GM19455 (cell line): ENCODE measurements around the gene SLC6A5.
"Not testable (repeated sequence)": the region's sequence is repeated elsewhere in the genome, so short reads cannot be mapped to it uniquely, and the experiment has no call there.

Experiments
- ATAC-seq: cut with Tn5 transposase; IDR thresholded peaks from one replicate; pipeline ENCODE4 v1.9.1; 2021; ENCODE audit not compliant: unreplicated experiment

The SLC6A5 gene

DNA sequence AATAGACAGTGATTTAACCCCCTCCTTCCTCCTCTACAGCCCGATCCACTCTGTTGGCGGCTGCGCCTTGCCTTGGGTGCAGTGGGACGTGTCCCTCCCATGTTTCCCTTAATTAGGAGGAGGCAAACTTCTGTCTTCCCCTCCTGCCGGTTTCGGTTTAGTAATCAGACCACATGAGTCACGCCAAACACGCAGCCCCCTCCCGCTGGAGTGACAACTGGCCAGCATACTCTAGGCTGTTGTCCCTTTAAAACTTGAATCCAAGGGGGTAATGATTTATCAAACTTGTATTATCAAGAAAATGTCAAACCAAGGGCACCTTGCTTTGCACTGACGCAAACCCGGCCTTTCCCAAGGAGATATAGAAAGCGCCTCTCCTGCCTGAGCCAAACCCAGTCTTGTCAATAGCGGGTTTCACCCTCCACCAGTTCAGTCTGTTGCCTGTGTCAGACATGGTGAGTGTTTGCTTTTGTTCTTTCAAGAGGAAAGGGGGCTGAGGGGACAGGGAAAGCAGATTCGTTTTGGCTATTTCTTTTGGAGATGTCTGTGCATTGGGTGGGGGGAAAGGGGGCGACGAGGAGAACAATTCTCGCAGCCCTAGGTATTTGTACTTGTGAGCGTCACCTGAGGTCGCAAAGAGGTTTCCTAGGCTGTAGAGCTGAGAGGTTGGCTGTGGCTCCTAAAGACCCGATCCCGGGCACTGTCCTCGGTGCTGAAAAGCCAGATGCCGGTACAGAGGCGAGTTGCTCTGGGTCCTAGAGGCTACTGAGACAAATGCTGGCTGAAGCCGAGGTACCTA lies at the start of gene SLC6A5:
TSS of gene SLC6A5 (plus strand) at position 388 of the 799 bp plus-strand sequence. CDS start at position 453, 65 bp downstream.
- no peak for ATAC-seq

DNA sequence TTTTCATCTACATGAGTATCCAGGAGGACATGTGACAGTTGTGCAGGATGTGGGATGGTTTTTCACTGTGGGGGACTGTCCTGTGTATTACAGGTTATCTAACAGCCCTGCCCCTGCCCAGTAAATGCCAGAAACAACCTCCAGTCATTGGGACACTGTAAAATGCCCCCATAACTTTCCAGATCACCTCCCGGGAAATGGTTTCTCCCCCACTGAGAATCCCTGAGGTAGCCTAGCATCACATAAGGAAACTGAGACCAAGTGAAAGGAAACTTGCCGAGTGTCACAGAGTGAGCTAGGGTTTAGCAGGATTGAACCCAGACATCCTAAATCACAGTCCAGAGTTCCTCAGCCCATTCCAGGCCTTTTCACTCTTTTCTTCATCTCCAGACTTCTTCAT lies 48.3 kb upstream of the SLC6A5 start:
- no peak for ATAC-seq

DNA sequence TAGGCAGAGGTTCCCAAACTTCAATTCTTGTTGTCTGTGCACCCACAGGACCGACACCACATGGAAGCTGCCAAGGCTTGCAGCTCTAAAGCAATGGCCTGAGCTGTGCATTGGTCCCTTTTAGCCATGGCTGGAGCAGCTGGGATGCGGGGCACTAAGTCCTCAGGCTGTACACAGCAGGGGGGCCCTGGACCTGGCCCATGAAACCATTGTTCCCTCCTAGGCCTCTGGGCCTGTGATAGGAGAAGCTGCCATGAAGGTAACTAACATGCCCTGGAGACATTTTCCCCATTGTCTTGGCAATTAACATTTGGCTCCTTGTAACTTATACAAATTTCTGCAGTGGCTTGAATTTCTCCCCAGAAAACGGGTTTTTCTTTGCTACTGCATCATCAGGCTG lies 43.6 kb upstream of the SLC6A5 start:
- ATAC-seq, result no peak

DNA sequence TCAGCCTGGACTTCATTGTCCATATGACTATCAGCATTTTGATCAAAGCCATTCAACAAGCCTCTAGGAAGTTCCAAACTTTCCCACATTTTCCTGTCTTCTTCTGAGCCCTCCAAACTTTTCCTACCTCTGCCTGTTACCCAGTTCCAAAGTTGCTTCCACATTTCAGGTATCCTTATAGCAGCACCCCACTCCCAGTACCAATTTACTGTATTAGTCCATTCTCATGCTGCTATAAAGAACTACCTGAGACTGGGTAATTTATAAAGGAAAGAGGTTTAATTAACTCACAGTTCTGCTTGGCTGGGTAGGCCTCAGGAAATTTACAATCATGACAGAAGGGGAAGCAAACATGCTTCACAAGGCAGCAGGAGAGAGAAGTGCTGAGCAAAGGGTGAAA lies 43.0 kb upstream of the SLC6A5 start:
- not testable (repeated sequence) for ATAC-seq

DNA sequence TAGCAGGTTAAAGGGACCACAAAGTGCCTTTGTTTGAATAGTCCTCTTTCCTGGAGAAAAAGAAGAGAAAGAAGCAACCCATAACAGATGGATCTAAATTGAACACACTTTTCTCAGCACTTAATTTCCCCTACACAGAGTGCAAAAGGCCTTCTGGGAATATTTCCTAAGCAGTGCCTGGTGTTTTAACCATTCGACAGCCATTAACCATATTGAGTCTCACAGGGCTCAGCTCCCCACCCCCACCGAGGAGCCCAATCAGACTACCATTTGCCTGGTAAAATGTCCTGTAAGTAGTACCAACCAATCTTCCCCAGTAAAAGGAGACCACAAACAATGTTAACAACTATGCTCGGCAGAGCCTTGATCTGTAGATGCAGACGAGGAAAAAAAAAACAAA lies 40.7 kb upstream of the SLC6A5 start:
- no peak for ATAC-seq

DNA sequence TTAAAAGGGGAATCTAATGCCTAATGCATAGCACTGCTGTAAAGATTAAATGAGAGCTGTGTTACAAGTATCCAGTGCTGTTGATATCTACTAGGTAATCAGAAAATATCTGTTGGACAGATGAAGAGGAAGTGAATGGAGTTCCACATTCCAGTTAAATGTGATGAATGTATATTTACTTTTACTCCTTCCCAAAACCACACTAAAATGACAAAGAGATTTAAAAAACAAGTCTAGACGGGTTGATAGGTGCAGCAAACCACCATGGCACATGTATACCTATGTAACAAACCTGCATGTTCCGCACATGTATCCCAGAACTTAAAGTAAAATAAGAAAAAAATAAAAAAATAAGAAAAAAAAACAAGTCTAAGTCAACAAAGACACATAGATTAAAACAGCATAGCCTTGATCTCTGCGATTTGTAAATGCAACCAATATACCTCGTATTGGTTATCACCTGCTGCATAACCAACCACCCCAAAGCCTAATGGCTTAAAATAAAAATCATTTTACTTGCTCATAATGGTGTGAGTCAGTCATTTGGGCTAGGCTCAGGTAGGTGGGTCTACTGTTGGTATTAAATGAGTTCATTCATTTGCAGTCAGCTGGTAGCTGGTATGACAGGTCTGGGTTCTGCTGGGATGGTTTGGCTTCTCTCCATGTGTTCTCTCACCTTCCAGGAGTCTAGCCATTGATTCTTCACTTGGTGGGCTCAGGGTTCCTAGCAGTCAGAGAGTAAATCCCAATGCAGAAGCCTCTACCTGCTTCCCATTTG lies 39.7 kb upstream of the SLC6A5 start:
- no peak for ATAC-seq

DNA sequence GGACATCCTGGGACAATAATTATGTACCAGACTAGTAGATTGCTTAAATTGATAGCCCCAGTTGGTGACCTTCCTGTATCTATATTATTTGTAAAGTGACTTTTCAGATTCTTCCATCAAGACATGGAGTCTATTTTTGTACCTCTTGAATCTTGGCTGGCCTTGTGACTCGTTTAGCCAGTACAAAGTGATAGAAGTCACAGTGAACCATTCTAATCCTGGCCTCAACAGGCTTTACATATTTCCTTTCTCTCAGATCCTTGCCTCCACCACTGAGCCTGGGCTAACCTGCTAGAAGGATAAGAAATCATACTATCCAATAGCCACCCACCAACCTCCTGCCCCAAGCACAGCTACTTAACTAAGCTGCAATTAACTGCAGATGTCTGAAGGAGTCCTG lies 37.5 kb upstream of the SLC6A5 start:
- ATAC-seq, result no peak

DNA sequence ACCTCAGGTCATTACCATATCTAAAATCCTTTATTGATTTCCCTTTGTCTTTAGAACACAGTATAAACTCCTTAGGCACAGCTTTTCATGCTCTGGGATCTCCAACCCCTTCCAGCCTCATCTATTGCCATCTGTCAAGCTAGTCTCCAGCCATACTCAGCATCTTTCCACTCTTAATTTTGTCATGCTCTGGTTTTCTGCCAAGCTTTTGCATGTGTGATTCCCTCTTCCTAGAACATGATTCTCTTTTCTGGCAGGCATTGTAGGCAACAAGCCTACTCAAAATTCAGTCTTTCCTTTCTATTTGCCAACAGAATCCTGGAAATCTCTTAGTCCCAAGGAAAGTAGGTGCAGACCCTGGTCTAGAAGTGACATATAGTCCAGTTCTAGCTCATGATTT lies 35.5 kb upstream of the SLC6A5 start:
- no peak for ATAC-seq

DNA sequence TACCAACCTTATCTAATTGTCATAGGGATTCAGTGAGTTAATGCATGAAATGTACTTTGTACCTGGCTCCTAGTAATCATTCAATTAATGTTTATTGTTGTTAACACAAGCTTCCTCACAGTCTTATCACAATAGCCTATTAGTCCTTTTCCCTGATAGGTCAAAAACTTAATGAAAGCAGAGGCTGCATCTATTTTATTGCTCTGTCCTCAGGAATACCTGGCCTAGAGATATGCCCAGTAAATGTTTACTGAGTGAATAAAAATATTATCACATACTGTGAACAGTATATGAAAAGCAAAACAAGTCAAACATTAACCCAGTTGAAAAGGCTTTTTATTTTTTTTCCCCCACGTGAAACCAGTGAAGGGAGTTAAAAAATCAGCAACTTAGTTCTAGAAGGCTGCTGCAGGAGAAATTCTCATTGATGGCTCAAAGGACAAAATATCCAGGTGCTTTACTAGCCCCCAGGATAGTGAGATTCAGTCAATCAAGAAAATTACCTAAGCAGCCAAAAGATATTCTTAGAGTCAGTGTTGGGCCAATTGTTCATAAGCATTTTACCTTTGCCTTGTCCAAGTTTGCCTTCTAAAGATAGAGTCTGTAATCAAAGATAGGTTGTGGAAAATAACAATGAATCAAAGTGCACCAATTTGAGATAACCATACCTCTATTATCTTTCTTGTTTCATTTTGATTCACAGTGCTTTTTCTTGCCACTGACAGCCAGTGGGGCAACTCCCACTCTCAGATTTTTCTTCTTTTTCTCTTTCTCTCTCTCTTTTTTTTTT lies 34.4 kb upstream of the SLC6A5 start:
- ATAC-seq, result no peak

DNA sequence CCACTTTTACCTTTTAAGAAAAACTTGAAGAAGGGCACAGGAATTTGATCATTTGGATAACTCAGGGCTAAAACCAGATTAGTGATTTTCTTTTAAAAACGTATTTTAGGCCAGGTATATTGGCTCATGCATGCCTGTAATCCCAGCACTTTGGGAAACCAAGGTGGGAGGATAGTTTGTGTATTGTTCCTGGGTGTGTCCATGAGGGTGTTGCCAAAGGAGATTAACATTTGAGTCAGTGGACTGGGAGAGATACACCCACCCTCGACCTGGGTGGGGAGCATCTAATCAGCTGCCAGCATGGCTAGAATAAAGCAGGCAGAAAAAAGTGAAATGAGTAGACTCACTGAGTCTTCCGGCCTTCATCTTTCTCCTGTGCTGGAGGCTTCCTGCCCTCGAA lies 33.3 kb upstream of the SLC6A5 start:
- ATAC-seq, result not testable (repeated sequence)

DNA sequence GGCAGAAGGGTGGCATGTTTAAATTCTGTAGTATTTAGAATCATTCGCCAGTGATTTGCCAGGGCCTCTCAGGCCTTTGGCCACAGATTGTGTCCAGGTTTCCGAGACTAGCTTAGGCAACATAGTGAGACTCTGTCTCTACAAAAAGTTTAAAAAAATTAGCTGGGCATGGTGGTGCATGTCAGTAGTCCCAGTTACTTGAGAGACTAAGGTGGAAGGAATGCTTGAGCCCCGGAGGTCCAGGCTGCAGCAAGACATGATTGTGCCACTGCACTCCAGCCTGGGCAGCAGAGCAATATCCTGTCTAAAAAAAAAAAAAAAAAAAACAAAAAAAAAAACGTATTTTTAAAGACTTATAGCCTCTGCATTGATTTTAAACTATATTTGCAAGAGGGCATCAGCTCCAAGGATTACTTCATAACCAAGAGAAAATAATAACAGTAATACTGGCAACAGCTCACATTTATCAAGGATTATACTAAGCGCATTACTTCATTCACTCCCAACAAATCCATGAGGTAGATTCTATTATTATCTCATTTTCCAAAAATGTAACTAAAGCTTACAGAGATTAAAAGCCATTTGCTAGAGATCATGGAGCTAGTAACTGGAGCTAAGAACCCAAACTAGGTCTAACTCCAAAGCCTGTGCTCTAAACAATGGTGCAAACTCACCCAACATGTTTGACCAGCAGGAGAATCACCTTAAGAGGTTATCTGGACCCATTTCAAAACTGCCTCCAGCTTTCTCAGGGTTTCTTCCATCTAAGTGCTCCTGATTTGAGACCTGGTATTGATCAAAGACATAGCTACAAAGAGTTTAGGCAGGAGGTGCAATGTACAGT lies 32.6 kb upstream of the SLC6A5 start:
- no peak for ATAC-seq

DNA sequence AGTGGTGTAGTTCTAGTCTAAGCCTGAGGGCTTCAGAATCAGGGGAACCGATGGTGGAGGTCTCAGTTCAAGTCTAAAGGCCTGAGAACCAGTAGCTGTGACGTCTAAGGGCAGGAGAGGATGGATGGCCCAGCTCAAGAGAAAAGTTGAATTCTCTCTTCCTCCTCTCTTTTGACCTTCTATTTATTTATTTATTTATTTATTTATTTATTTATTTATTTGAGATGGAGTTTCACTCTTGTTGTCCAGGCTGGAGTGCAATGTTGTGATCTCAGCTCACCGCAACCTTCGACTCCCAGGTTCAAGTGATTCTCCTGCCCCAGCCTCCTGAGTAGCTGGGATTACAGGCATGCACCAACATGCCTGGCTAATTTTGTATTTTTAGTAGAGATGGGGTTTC lies 19.7 kb upstream of the SLC6A5 start:
- not testable (repeated sequence) for ATAC-seq

DNA sequence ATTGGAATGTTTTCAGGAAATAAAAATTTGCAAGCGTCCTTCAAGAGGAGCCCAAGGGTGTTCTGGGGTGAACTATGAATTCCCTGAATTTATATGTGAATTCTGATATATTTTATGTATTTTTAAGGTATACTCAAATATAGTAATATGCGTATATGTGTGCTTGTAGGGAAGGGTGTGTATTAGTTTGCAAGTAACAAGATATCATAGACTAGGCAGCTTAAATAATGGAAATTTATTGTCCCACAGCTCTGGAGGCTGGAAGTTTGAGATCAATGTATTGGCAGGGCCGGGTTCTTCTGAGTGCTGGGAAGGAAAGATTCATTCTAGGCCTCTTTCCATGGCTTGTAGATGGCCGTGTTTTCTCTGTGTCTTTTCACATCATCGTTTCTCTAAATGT lies 16.2 kb upstream of the SLC6A5 start:
- ATAC-seq, result no peak

DNA sequence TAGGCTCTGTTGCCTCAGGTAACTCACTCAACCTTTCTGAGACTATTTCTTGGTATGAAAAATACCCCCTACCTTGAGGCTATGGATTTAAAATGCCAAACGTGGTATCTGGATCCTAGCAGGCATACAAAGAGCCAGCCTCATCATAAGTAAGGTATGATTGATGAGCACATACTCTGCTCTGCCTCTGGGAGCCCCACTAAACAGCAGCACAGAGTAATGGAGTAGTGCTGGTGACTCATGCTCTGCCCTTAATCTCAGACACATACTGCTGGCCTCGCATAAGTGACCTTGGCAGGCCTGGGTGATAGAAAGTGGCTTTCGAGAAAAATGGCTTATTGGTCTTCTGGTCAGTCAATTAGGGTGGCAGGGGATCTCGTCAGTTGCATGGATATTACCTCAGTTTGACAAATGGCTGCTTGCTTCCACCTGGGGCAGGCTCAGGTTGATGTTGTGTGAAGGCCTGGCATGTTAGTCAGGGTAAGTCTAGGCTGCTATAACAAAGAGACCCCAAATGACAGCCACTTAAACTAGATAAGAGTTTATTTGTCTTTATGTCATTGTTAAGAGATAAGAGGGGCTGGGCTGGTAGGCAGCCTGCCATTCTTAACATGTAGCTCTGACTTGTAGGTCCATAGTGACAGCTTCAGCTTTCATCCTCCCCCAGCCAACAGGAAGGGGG lies 15.2 kb upstream of the SLC6A5 start:
- ATAC-seq, result no peak

DNA sequence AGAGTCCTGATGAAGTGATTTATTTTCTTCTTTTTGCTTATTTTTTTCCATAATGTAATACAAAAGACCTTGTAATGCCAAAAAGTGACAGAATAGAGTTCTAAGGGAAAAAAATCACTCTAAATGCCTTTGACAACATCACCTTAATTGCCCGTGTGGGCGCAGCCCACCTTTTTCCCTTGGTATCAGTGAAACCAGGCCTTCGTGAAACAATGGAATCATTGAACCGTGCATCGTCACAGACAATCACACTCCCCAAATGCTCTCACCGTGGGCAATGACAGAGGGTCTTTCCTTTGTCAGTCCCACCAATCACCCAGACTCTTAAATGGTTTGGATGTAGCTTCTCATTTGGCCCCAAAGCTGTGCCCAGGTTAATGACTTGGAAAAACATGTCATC lies 9.6 kb upstream of the SLC6A5 start:
- no peak for ATAC-seq

DNA sequence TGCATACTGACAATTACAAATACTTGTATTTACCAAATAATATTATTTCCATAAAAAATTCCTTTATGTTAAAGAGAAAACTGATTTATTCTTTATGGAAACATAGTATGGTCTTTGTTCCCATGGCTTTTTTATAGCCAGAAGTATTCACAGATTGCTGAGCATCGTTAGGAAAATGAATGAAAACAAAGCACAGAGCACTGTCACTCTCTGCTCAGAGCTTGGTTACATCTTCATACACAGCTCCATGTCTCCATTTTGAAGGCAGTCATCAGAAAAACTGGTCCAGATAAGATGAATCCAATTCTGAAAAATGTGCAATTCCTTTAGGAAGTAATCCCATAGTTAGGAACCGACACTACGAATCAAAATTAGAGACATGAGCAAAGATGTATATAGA lies 9.0 kb upstream of the SLC6A5 start:
- ATAC-seq, result no peak

DNA sequence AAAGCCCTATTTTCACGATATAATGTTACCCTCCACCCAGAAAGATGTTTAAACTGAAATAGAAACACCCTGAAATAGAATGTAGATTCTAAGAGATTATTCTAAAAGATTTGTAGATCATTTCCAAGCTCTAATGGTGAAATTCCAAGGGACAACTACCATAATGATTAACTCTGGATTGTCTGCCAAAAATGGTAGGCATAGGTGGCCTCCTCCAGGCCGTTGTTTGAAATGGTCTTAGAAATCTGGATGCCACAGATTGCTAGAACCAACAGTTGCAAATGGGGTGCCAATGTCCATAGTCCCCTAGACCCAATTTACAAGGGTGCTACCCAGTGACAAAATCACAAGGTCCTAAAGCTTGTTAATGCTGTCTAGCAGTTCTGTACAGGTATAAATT lies 6.7 kb upstream of the SLC6A5 start:
- no peak for ATAC-seq

DNA sequence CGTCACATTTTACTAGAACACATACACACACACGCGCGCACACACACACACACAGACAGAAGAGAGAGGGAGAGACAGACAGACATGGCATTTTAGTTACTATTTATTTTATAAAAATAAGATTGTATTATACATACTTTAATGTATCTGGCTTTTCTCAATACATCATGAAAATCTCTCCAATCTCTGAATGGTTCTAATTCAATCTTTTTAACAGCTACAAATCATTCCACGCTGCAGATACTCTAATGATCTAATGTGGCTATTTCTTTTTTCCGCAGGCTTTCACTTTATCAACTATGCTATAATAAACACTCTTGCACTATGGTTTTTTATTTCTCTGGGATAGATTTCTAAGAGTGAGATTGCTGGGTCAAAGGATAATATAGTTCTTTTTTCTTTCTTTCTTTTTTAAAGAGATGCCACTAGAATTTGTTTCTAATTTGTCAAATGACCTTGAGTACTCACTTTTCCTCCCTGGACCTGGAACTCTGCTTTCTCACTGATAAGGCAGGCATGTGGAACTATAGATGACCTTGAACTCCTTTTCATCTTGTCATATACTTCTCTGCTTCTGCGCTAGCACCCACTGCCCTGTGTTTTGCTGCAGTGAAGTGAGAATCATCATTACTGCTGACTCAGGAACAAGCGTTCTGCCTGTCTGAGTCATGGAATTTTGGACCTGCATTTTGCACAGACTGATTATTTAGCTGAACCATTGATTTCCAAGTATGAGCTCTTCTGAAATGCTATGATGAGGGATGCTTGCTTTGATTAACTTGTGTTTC lies 4.9 kb upstream of the SLC6A5 start:
- ATAC-seq, result no peak

DNA sequence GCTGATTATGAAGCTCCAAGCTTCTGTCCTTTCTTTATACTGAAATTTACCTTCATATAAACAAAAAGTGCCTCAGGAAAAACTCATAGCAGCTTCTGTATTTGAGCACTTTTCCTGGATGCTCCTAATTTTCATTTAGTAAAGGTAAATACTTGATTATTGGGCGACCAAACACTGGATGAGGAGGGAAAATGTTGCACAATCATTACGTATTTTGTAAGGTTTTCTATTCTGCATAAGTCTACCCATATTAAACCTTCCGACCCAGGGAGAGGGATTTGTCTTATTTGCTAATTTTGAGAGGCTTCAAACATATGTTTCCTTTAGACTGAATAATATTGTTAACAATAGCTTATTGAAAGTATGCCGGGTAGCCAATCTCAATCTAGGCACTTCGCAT lies 4.3 kb upstream of the SLC6A5 start:
- ATAC-seq, result no peak
